CD4-positive, CD25-positive, alpha-beta regulatory T cell (primary cell): Measurements from ENCODE around the gene SGK2. TPM values are rescaled to one million over a fixed set of nuclear protein-coding genes. Genes with fewer than 3 reads are reported as not detected.

Source experiments
- ATAC-seq, 2 donors: fragments of 150-1000 bp; cut with Tn5 transposase; one replicate each; pipeline ENCODE4 v1.10.0; 2021; ENCODE audit warnings: low read depth in 2 of 2, moderate number of reproducible peaks in 2 of 2, moderate library complexity in 1 of 2
- DNase-seq, 3 donors: peaks; one replicate each; pipeline versions ENCODE4 v3.0.0 to v3.0.0-alpha.2; 2012 to 2022; ENCODE audit warnings: mixed read lengths in 1 of 3
- H3K27ac ChIP-seq: one replicate; pipeline ENCODE4 v1.7.0; 2013; ENCODE audit warnings: mild to moderate bottlenecking, low read length; ENCODE audit not compliant: insufficient read depth, poor library complexity, severe bottlenecking
- H3K27me3 ChIP-seq: one replicate; pipeline ENCODE4 v1.7.0; 2013; ENCODE audit warnings: low read length; ENCODE audit not compliant: control insufficient read depth, insufficient read depth
- H3K36me3 ChIP-seq: one replicate; pipeline ENCODE4 v1.7.0; 2013; ENCODE audit warnings: mild to moderate bottlenecking, low read length, moderate library complexity; ENCODE audit not compliant: control insufficient read depth, insufficient read depth
- H3K4me1 ChIP-seq: 2 replicates; pipeline ENCODE4 v1.7.0; 2013; ENCODE audit warnings: mild to moderate bottlenecking, low read length; ENCODE audit not compliant: insufficient read depth, control insufficient read depth, poor library complexity, severe bottlenecking
- H3K4me3 ChIP-seq: one replicate; pipeline ENCODE4 v1.7.0; 2013; ENCODE audit warnings: low read depth, mild to moderate bottlenecking, low read length, moderate library complexity
- H3K9me3 ChIP-seq, 2 experiments: 1 replicate in 1 of 2; 2 replicates in 1 of 2; pipeline ENCODE4 v1.7.0; 2013; ENCODE audit warnings: low read length in 2 of 2, mild to moderate bottlenecking in 1 of 2, moderate library complexity in 1 of 2; ENCODE audit not compliant: control insufficient read depth in 2 of 2
- H3K27ac Mint-ChIP-seq, 3 donors: one replicate each; pipeline ENCODE4 v1.8.0; 2020 to 2022; ENCODE audit warnings: mild to moderate bottlenecking in 3 of 3, mixed read lengths in 3 of 3, moderate library complexity in 2 of 3
- H3K27me3 Mint-ChIP-seq: one replicate; pipeline ENCODE4 v1.8.0; 2022; ENCODE audit warnings: mild to moderate bottlenecking, mixed read lengths
- H3K36me3 Mint-ChIP-seq: one replicate; pipeline ENCODE4 v1.8.0; 2020; ENCODE audit warnings: mixed read lengths
- H3K4me1 Mint-ChIP-seq, 4 donors: one replicate each; pipeline ENCODE4 v1.8.0; 2020 to 2022; ENCODE audit warnings: mixed read lengths in 4 of 4, mild to moderate bottlenecking in 1 of 4
- H3K4me3 Mint-ChIP-seq, 4 donors: one replicate each; pipeline ENCODE4 v1.8.0; 2020 to 2022; ENCODE audit warnings: mild to moderate bottlenecking in 4 of 4, mixed read lengths in 4 of 4, moderate library complexity in 3 of 4
- H3K9me3 Mint-ChIP-seq, 7 donors: one replicate each; pipeline ENCODE4 v1.8.0; 2020 to 2022; ENCODE audit warnings: mixed read lengths in 7 of 7, mild to moderate bottlenecking in 3 of 7, moderate library complexity in 2 of 7
- polyA plus RNA-seq, 4 donors: library from polyadenylated mRNA; unstranded; fragments of 300-500 nt; fragmentation: Illumina TruSeq; gene quantifications; one replicate each; pipeline ENCODE4 v1.2.3, GENCODE V29; 2021
- total RNA-seq: library from RNA; stranded (reverse); gene quantifications from one replicate; pipeline ENCODE4 v1.2.3, GENCODE V29; 2022

SGK2 gene
- total and polyA plus RNA-seq, 5 donors from 2014 or later, result 1.7 TPM; not detected in 4

DNA sequence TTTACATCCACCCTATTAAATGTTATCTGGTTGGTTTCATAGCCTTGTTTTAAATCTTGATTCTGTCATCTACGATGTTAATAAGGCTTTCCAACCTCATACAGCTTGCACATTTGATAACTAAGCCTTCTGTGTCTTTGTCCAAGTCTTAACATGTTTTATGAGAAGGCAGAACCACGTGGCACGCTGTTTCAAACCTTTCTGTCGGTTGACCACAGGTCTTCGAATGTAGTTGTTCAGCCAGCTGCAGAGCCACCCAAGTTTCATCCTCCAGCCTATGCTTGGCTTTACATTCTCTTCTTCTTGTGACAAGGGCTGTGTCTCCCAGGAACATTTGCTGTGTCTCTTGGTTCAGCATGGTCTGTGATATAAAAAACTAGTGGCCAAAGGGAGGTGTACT, 15.7 kb upstream of the SGK2 start:
- no peak for ATAC-seq
- DNase-seq, result no peak
- Histone ChIP-seq H3K4me3 (no peak overlapping the region), H3K36me3 (no peaks in the 10 kb centered on the region), H3K27me3 (no peaks in the 10 kb centered on the region), H3K9me3 (no peaks in the 10 kb centered on the region), H3K27ac (no peak overlapping the region), H3K4me1 (no peaks in the 10 kb centered on the region)
- Mint-ChIP-seq H3K9me3 (peaks cover 0 to 4% (median 0%) of the 10 kb centered on the region in 7 donors), H3K27ac (no peak overlapping the region), H3K36me3 (peaks cover 8% of the 10 kb centered on the region), H3K4me1 (peaks cover 0 to 8% (median 0%) of the 10 kb centered on the region in 4 donors), H3K27me3 (no peaks in the 10 kb centered on the region), H3K4me3 (no peak overlapping the region)

DNA sequence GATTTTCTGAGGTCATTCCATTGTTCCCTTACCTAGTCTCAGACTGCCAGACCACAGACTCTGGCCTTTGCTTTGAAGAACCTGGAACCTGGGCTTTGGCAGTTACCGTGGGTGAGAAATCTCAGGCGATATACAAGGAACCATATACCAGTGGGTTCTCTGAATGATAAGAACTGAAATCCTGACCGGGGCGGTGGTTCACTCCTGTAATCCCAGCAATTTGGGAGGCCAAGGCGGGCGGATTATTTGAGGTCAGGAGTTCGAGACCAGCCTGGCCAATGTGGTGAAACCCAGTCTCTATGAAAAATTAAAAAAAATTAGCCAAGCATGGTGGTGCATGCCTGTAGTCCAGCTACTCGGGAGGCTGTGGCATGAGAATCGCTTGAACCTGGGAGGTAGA, 14.3 kb upstream of the SGK2 start:
- Mint-ChIP-seq H3K27ac (no peak overlapping the region), H3K9me3 (peaks cover 0 to 4% (median 0%) of the 10 kb centered on the region in 7 donors)

DNA sequence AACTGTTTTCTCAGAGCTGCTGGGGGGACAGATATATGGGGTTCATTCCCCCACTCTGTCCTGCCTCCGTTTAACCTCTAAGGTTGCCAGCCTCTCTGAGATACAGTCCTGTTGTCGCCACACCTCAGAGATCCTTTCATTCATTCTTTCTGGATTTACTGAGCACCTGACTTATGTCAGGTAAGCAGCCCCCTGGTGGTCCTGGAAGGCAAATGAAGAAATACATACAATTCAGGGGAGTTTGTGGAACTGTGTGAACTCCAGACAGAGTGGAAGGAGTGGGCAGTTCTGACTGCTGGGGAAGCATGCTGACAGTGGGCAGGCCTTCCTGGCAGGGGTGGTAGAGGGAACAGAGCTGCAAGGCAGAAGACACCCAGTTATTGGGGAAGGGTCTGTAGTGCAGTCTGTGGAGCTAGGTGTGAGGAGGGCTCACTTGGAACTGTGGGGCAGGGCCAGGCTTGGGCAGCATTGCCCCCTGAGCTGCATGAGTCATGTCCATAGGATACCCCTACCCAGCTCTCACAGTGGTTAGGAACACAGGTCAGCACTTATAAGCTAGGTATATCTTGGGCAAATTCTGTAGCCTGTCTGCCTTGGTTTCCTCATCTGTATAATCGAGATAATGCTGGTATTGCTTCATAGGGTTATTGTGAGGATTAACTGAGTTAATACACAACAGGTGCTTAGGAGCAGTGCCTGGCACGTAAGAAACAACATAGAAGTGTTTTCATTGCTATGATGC, 12.8 kb upstream of the SGK2 start:
- Histone ChIP-seq H3K4me3 (no peak overlapping the region), H3K36me3 (no peaks in the 10 kb centered on the region), H3K9me3 (no peaks in the 10 kb centered on the region), H3K27me3 (no peaks in the 10 kb centered on the region), H3K27ac (no peak overlapping the region), H3K4me1 (no peaks in the 10 kb centered on the region)
- Mint-ChIP-seq H3K4me3 (no peak overlapping the region), H3K27me3 (no peaks in the 10 kb centered on the region), H3K4me1 (peaks cover 0 to 8% (median 0%) of the 10 kb centered on the region in 4 donors), H3K36me3 (peaks cover 8% of the 10 kb centered on the region), H3K27ac (no peak overlapping the region), H3K9me3 (peaks cover 0 to 4% (median 0%) of the 10 kb centered on the region in 7 donors)
- no peak for DNase-seq
- no peak for ATAC-seq

More for the DNA sequence above, 14.3 kb upstream of the SGK2 start:
- no peaks in the 10 kb centered on the region for H3K9me3 ChIP-seq
- no peak overlapping the region for H3K27ac ChIP-seq
- Mint-ChIP-seq H3K4me1 (peaks cover 0 to 8% (median 0%) of the 10 kb centered on the region in 4 donors), H3K27me3 (no peaks in the 10 kb centered on the region), H3K4me3 (no peak overlapping the region), H3K36me3 (peaks cover 8% of the 10 kb centered on the region)
- no peak for DNase-seq
- H3K36me3 ChIP-seq, result no peaks in the 10 kb centered on the region
- no peaks in the 10 kb centered on the region for H3K4me1 ChIP-seq
- no peaks in the 10 kb centered on the region for H3K27me3 ChIP-seq
- no peak for ATAC-seq
- H3K4me3 ChIP-seq, result no peak overlapping the region

DNA sequence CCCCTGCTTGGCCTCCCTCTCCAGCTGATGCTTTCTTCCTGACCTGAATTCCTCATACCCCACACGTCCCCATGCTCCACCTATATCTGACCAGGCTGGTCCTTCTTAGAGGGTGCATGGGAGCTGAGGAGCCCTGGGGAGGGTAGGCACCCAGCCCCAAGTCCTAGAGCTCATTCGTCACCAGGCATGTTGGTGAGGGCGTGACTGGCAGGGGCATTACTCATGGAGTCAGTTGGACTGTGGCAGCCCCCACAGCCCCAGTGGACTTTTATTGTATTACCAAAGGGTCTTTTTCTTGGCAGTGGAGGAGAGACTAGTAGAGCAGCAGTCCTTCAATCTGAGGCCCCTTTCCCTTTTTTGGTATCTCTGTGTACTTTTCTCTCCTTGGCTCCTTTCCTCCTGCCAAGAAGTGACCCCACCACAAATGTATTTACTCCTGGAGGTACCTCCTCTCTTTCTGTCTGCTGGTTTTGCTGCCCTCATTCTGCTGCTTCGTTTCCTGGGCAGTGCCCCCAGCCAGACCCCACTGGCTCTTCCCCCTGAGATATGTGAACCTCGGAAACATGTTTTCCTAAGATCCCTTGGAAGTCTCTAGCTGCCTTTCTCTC, 10.4 kb upstream of the SGK2 start:
- Histone ChIP-seq H3K27me3 (no peaks in the 10 kb centered on the region), H3K9me3 (no peaks in the 10 kb centered on the region), H3K4me3 (no peak overlapping the region), H3K27ac (no peak overlapping the region), H3K36me3 (no peaks in the 10 kb centered on the region), H3K4me1 (no peaks in the 10 kb centered on the region)
- Mint-ChIP-seq H3K27ac (no peak overlapping the region), H3K27me3 (no peaks in the 10 kb centered on the region), H3K9me3 (peaks cover 0 to 4% (median 0%) of the 10 kb centered on the region in 7 donors), H3K4me1 (peaks cover 0 to 7% (median 0%) of the 10 kb centered on the region in 4 donors), H3K36me3 (peaks cover 14% of the 10 kb centered on the region), H3K4me3 (no peak overlapping the region)
- no peak for DNase-seq
- no peak for ATAC-seq

DNA sequence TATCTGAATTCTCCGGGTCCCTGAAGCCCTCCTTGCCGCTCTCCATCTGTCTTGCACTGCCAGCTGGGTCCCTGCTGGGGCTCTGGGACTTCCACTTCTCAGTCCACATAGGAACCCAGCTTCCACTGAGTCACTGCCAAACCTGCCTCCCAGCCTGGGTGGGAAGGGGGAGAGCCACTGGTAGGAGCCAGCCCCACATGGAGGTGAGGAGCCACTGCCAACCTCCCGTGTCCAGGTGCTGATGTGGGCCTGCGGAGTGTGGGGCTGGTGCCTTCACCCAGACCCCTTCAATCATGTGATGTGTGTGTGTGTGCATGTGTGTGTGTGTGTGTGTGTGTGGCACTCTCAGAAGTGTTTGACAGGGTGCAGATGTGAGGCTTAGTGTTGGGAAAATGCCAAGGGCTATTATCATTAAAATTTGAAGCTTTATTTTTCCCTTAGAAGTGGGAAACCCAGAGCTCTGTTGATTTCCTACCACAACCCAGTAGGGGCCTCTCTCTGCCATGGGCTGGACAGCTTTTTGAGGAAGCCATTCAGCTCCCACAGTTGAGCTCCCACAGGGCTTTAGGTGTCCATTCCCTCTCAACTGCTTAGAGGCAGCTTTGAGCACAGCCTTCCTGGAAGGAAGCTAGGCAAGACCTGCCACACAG, 9.3 kb upstream of the SGK2 start:
- H3K4me1 ChIP-seq, result no peaks in the 10 kb centered on the region
- no peaks in the 10 kb centered on the region for H3K36me3 ChIP-seq
- DNase-seq, result no peak
- Mint-ChIP-seq H3K4me1 (no peaks in the 10 kb centered on the region), H3K36me3 (peaks cover 14% of the 10 kb centered on the region), H3K9me3 (peaks cover 0 to 4% (median 0%) of the 10 kb centered on the region in 7 donors), H3K27me3 (no peaks in the 10 kb centered on the region), H3K4me3 (no peak overlapping the region), H3K27ac (no peak overlapping the region)
- ATAC-seq, result no peak
- H3K4me3 ChIP-seq, result no peak overlapping the region
- H3K27ac ChIP-seq, result no peak overlapping the region
- no peaks in the 10 kb centered on the region for H3K27me3 ChIP-seq
- H3K9me3 ChIP-seq, result no peaks in the 10 kb centered on the region

DNA sequence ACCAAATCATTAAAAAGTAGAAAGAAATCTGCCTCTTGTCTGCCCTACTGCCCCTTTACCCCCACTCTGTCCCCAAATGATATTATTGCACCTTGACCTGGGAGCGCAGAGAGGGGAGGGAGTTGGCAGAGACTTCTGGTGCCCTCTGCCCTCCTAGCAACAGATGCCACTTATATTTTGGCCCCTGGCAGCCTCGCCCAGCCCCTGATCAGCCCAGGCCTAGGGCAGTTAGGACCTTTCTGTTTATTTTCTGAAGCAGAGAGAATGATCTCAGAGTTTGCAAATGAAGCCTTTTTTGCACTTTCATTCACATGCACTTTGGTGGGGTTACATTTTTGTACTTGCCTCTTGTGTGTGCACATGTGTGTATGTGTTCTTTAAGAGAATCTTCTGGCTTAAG, 8.4 kb upstream of the SGK2 start:
- H3K9me3 Mint-ChIP-seq, result peaks cover 0 to 4% (median 0%) of the 10 kb centered on the region in 7 donors
- no peak for DNase-seq
- ATAC-seq, result no peak
- Histone ChIP-seq H3K27ac (no peak overlapping the region), H3K27me3 (no peaks in the 10 kb centered on the region), H3K4me1 (no peaks in the 10 kb centered on the region), H3K36me3 (no peaks in the 10 kb centered on the region), H3K9me3 (no peaks in the 10 kb centered on the region), H3K4me3 (no peak overlapping the region)
- H3K4me3 Mint-ChIP-seq, result no peak overlapping the region
- no peaks in the 10 kb centered on the region for H3K4me1 Mint-ChIP-seq
- H3K27ac Mint-ChIP-seq, result no peak overlapping the region
- peaks cover 14% of the 10 kb centered on the region for H3K36me3 Mint-ChIP-seq
- no peaks in the 10 kb centered on the region for H3K27me3 Mint-ChIP-seq

DNA sequence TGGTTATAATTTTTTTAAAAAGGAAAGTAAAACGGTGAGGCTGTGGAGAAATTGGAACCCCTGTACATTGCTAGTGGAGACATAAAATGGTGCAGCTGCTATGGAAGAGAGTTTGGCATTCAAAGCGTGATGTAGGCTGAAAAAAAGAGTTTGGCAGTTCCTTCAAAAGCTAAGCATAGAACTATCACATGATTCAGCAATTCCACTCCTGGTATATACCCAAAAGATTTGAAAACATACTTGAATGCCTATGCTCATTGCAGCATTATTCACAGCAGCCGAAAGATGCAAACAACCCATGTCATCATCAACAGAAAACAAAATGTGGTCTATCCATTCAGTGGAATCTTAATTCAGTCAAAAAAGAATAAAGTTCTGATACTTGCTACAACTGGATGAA, 4.5 kb upstream of the SGK2 start:
- Histone ChIP-seq H3K36me3 (no peaks in the 10 kb centered on the region), H3K9me3 (no peaks in the 10 kb centered on the region), H3K27me3 (no peaks in the 10 kb centered on the region), H3K4me3 (no peak overlapping the region), H3K4me1 (no peaks in the 10 kb centered on the region), H3K27ac (no peak overlapping the region)
- Mint-ChIP-seq H3K27me3 (no peaks in the 10 kb centered on the region), H3K27ac (no peak overlapping the region), H3K4me3 (no peak overlapping the region), H3K36me3 (peaks cover 5% of the 10 kb centered on the region), H3K9me3 (no peaks in the 10 kb centered on the region), H3K4me1 (no peaks in the 10 kb centered on the region)
- ATAC-seq (no peak), DNase-seq (no peak)
